ENCODE data around the gene TMEM74B. TPM values are rescaled to one million over a fixed set of nuclear protein-coding genes. Genes with fewer than 3 reads are reported as not detected.

The TMEM74B gene
- total RNA-seq, 1 experiment from 2014 or later: 8.4 TPM

- ChIA-PET CTCF (interaction anchor here (1.0 kb wide), 1 partner anchor 10 kb away, joined by 3 read pairs; no protein-coding TSS in a partner anchor), POLR2A (no interaction called here)
- Mint-ChIP-seq H3K9me3 (no peaks in the 10 kb centered on the region), H3K4me3 (no peak within 1 kb of the TSS), H3K4me1 (no peaks in the 10 kb centered on the region), H3K27ac (no peak within 1 kb of the TSS), H3K36me3 (no peaks in the 10 kb centered on the region), H3K27me3 (ENCODE audit: low read depth) (peaks cover 10% of the 10 kb centered on the region)
- no peak for DNase-seq (ENCODE audit: low spot score)
- TF ChIP-seq E2F4 (CRISPR knock-in tag; IDR thresholded peaks at IDR 0.05; ENCODE audit: borderline replicate concordance, low read depth): no peak
- TF ChIP-seq TEAD1 (CRISPR knock-in tag; IDR thresholded peaks at IDR 0.05): no peak
- TF ChIP-seq SMAD4 (CRISPR knock-in tag; IDR thresholded peaks at IDR 0.05): no peak
- no peak for TF ChIP-seq SMAD3 (CRISPR knock-in tag; IDR thresholded peaks at IDR 0.05; ENCODE audit: borderline replicate concordance)
- TF ChIP-seq ZSCAN18 (CRISPR knock-in tag; IDR thresholded peaks at IDR 0.05): no peak
- TF ChIP-seq ZNF532 (CRISPR knock-in tag; IDR thresholded peaks at IDR 0.05; ENCODE audit: borderline replicate concordance): no peak
- no peak for TF ChIP-seq HMGXB4 (CRISPR knock-in tag; IDR thresholded peaks at IDR 0.05)
- no peak for TF ChIP-seq GRHL2 (CRISPR knock-in tag; IDR thresholded peaks at IDR 0.05; ENCODE audit: insufficient replicate concordance, severe bottlenecking)
- no peak for TF ChIP-seq FOXP1 (CRISPR knock-in tag; IDR thresholded peaks at IDR 0.05; ENCODE audit: borderline replicate concordance)
- TF ChIP-seq NFE2L1 (CRISPR knock-in tag; IDR thresholded peaks at IDR 0.05): no peak
- no peak for TF ChIP-seq HMGA2 (CRISPR knock-in tag; IDR thresholded peaks at IDR 0.05)
- TF ChIP-seq E2F5 (CRISPR knock-in tag; IDR thresholded peaks at IDR 0.05): no peak
- TF ChIP-seq ZNF281 (CRISPR knock-in tag; IDR thresholded peaks at IDR 0.05): no peak
- TF ChIP-seq CREM (CRISPR knock-in tag; IDR thresholded peaks at IDR 0.05): no peak
- TF ChIP-seq ZNF232 (CRISPR knock-in tag; IDR thresholded peaks at IDR 0.05): no peak
- no peak for TF ChIP-seq GABPB1 (CRISPR knock-in tag; IDR thresholded peaks at IDR 0.05)
- ATAC-seq: no peak
Measured at GRCh38 chr20:1202762-1203504, 18.2 kb upstream of the TMEM74B start, which contains the start of gene C20orf202. TSS of gene C20orf202 (plus strand) at chr20:1203454. CDS start at chr20:1203586, 132 bp downstream.

Measured in WTC11 (cell line).